SK-N-MC (cell line): ENCODE measurements around the gene ZNF274.
A peak's percentile ranks its signal among the peaks of the same experiment; 100 is the strongest.
"Not testable (repeated sequence)": the region's sequence is repeated elsewhere in the genome, so short reads cannot be mapped to it uniquely, and the experiment has no call there.

Experiments used
- DNase-seq: peaks from one replicate; pipeline ENCODE4 v3.0.0-alpha.2; 2011; ENCODE audit warnings: low read depth, low spot score
- H3K27ac ChIP-seq: fragments of 200-600 bp; sonication (generic); 2 replicates; pipeline ENCODE4 v1.5.1; 2016; ENCODE audit warnings: mixed run types
- H3K36me3 ChIP-seq: fragments of 200-600 bp; sonication (generic); 2 replicates; pipeline ENCODE4 v1.6.1; 2017; ENCODE audit warnings: antibody characterized with exemption, low read length, mixed read lengths; ENCODE audit not compliant: insufficient read depth
- H3K4me3 ChIP-seq: fragments of 200-600 bp; sonication (generic); 2 replicates; pipeline ENCODE4 v1.5.1; 2016
- H3K9ac ChIP-seq: fragments of 200-600 bp; sonication (generic); 2 replicates; pipeline ENCODE4 v1.8.0; 2017; ENCODE audit warnings: mixed run types, mixed read lengths; ENCODE audit not compliant: insufficient read length
- H3K9me3 ChIP-seq: fragments of 200-600 bp; sonication (generic); 2 replicates; pipeline ENCODE4 v1.6.1; 2017; ENCODE audit warnings: low read depth, mild to moderate bottlenecking, antibody characterized with exemption, low read length, moderate library complexity, mixed read lengths
- EZH2 ChIP-seq: fragments of 200-600 bp; sonication (generic); IDR thresholded peaks from one replicate; pipeline ENCODE4 v1.6.1; 2017; ENCODE audit warnings: antibody characterized with exemption
- FOXP2 ChIP-seq: optimal IDR thresholded peaks from 2 replicates; pipeline ENCODE3; 2011; ENCODE audit warnings: mild to moderate bottlenecking, moderate library complexity; ENCODE audit not compliant: insufficient read depth; ENCODE audit errors: extremely low read length, control extremely low read depth
- POLR2AphosphoS5 ChIP-seq: IDR thresholded peaks from 2 replicates; pipeline ENCODE4 v1.6.1; 2012; ENCODE audit warnings: mild to moderate bottlenecking, low read depth, low read length, borderline replicate concordance

The ZNF274 gene

GRCh38 chr19:58182989-58183816 is at the start of gene ZNF274:
Gene ZNF274, plus strand, starts transcription at chr19:58183061. Its CDS starts 905 bp downstream, at chr19:58183966.
- Histone ChIP-seq H3K36me3 (peaks cover 39% of the 10 kb centered on the region), H3K27ac (peak within 1 kb of the TSS; percentile 99), H3K4me3 (peak within 1 kb of the TSS; percentile 94), H3K9me3 (peaks cover 30% of the 10 kb centered on the region), H3K9ac (peak within 1 kb of the TSS; percentile 94)
- DNase-seq = peak; percentile 34
- TF ChIP-seq POLR2AphosphoS5 = peak; percentile 59; the same call in 1 of the 2 replicates
- no peak for TF ChIP-seq FOXP2

- peaks cover 21% of the 10 kb centered on the region for H3K9me3 ChIP-seq
- H3K27ac ChIP-seq = no peak overlapping the region
- H3K9ac ChIP-seq = no peak overlapping the region
- no peak for DNase-seq
- peaks cover 45% of the 10 kb centered on the region for H3K36me3 ChIP-seq
- no peak overlapping the region for H3K4me3 ChIP-seq
- TF ChIP-seq EZH2 (no peak), FOXP2 (no peak), POLR2AphosphoS5 (no peak)
Measured at GRCh38 chr19:58134244-58134643, 48.6 kb upstream of the ZNF274 start.

- no peak overlapping the region for H3K4me3 ChIP-seq
- DNase-seq = no peak
- no peak overlapping the region for H3K9ac ChIP-seq
- no peak overlapping the region for H3K27ac ChIP-seq
- peaks cover 19% of the 10 kb centered on the region; the same call in 1 of the 2 replicates for H3K36me3 ChIP-seq
- TF ChIP-seq EZH2 = no peak
- no peak for TF ChIP-seq FOXP2
- TF ChIP-seq POLR2AphosphoS5 = no peak
- peaks cover 13% of the 10 kb centered on the region; the same call in 1 of the 2 replicates for H3K9me3 ChIP-seq
Measured at GRCh38 chr19:58145849-58146248, 37.0 kb upstream of the ZNF274 start.

GRCh38 chr19:58147475-58147874 is 35.4 kb upstream of the ZNF274 start:
- H3K36me3 ChIP-seq, H3K27ac ChIP-seq, H3K4me3 ChIP-seq, H3K9ac ChIP-seq, DNase-seq: not testable (repeated sequence)
- peaks cover 13% of the 10 kb centered on the region; the same call in 1 of the 2 replicates for H3K9me3 ChIP-seq

GRCh38 chr19:58150328-58150921 is 32.4 kb upstream of the ZNF274 start, which contains the start of gene ZNF329:
Gene ZNF329, minus strand, starts transcription at chr19:58150789. Its CDS starts 21,286 bp downstream, at chr19:58129503.
- Histone ChIP-seq H3K9me3 (peaks cover 5% of the 10 kb centered on the region; the same call in 1 of the 2 replicates), H3K4me3 (peak within 1 kb of the TSS; percentile 97), H3K27ac (peak within 1 kb of the TSS; percentile 54; the same call in 1 of the 2 replicates), H3K9ac (peak within 1 kb of the TSS; percentile 92), H3K36me3 (no peaks in the 10 kb centered on the region)
- TF ChIP-seq EZH2 (no peak), FOXP2 (no peak), POLR2AphosphoS5 (peak; percentile 89)
- DNase-seq = no peak

GRCh38 chr19:58153386-58153785 is 29.5 kb upstream of the ZNF274 start:
- H3K9ac ChIP-seq = no peak overlapping the region
- H3K9me3 ChIP-seq = peaks cover 5% of the 10 kb centered on the region; the same call in 1 of the 2 replicates
- H3K27ac ChIP-seq = no peak overlapping the region
- DNase-seq = no peak
- no peak overlapping the region for H3K4me3 ChIP-seq
- TF ChIP-seq EZH2 (no peak), FOXP2 (no peak), POLR2AphosphoS5 (no peak)
- H3K36me3 ChIP-seq = no peaks in the 10 kb centered on the region

GRCh38 chr19:58154287-58154678 is 28.6 kb upstream of the ZNF274 start:
- TF ChIP-seq POLR2AphosphoS5 (no peak), EZH2 (no peak), FOXP2 (no peak)
- Histone ChIP-seq H3K36me3 (no peaks in the 10 kb centered on the region), H3K4me3 (peak overlapping the region; percentile 95), H3K9ac (peak overlapping the region; percentile 82), H3K9me3 (peaks cover 3% of the 10 kb centered on the region; the same call in 1 of the 2 replicates), H3K27ac (no peak overlapping the region)
- no peak for DNase-seq
